Measurements from ENCODE around the gene CDK5RAP2. TPM values are rescaled to one million over a fixed set of nuclear protein-coding genes. Genes with fewer than 3 reads are reported as not detected.

The CDK5RAP2 gene
- polyA plus RNA-seq, 1 experiment: 30.3 TPM

- POLR2A ChIA-PET: no interaction called here
Observed at GRCh38 chr9:120405860-120406259, 174.1 kb downstream of the CDK5RAP2 start.

GRCh38 chr9:120405134-120405533 lies 174.8 kb downstream of the CDK5RAP2 start:
- H3K4me3 ChIP-seq (ENCODE audit: low read depth, low read length): no peak overlapping the region
- H3K9me3 ChIP-seq (ENCODE audit: control insufficient read depth, insufficient read depth, low read length): no peaks in the 10 kb centered on the region
- no peak for DNase-seq (ENCODE audit: low read depth, low spot score)
- no peak overlapping the region for H3K27ac ChIP-seq (ENCODE audit: low read depth, low read length)
- TF ChIP-seq CTCF (IDR thresholded peaks at IDR 0.05; ENCODE audit: low read depth, low read length): no peak
- CTCF ChIA-PET: no interaction called here
- POLR2A ChIA-PET: no interaction called here
- H3K27me3 ChIP-seq (ENCODE audit: control insufficient read depth, insufficient read depth, low read length): no peaks in the 10 kb centered on the region

More at GRCh38 chr9:120405860-120406259, 174.1 kb downstream of the CDK5RAP2 start:
- CTCF ChIA-PET: no interaction called here
- H3K9me3 ChIP-seq (ENCODE audit: control insufficient read depth, insufficient read depth, low read length): no peaks in the 10 kb centered on the region
- H3K27me3 ChIP-seq (ENCODE audit: control insufficient read depth, insufficient read depth, low read length): no peaks in the 10 kb centered on the region
- no peak overlapping the region for H3K4me3 ChIP-seq (ENCODE audit: low read depth, low read length)
- DNase-seq (ENCODE audit: low read depth, low spot score): no peak
- H3K27ac ChIP-seq (ENCODE audit: low read depth, low read length): no peak overlapping the region
- no peak for TF ChIP-seq CTCF (IDR thresholded peaks at IDR 0.05; ENCODE audit: low read depth, low read length)

- CTCF ChIA-PET: interaction anchor here (1.1 kb wide), 1 partner anchor 74 kb away, joined by 4 read pairs; no protein-coding TSS in a partner anchor
- DNase-seq (ENCODE audit: low read depth, low spot score): no peak
- Histone ChIP-seq H3K4me3 (ENCODE audit: low read depth, low read length) (no peak overlapping the region), H3K27me3 (ENCODE audit: control insufficient read depth, insufficient read depth, low read length) (no peaks in the 10 kb centered on the region), H3K27ac (ENCODE audit: low read depth, low read length) (peak overlapping the region; percentile 88), H3K9me3 (ENCODE audit: control insufficient read depth, insufficient read depth, low read length) (no peaks in the 10 kb centered on the region)
- POLR2A ChIA-PET: interaction anchor here (1.4 kb wide), 1 partner anchor 26 kb away, joined by 3 read pairs; no protein-coding TSS in a partner anchor
- no peak for TF ChIP-seq CTCF (IDR thresholded peaks at IDR 0.05; ENCODE audit: low read depth, low read length)
Observed at GRCh38 chr9:120403543-120403856, 176.5 kb downstream of the CDK5RAP2 start.

GRCh38 chr9:120402741-120403542 lies 177.0 kb downstream of the CDK5RAP2 start:
- H3K27me3 ChIP-seq (ENCODE audit: control insufficient read depth, insufficient read depth, low read length): no peaks in the 10 kb centered on the region
- ChIA-PET POLR2A (interaction anchor here (1.4 kb wide), 1 partner anchor 25 kb away, joined by 3 read pairs; no protein-coding TSS in a partner anchor), CTCF (interaction anchor here (1.1 kb wide), 1 partner anchor 74 kb away, joined by 4 read pairs; no protein-coding TSS in a partner anchor)
- DNase-seq (ENCODE audit: low read depth, low spot score): peak; percentile 86
- no peak overlapping the region for H3K4me3 ChIP-seq (ENCODE audit: low read depth, low read length)
- H3K9me3 ChIP-seq (ENCODE audit: control insufficient read depth, insufficient read depth, low read length): no peaks in the 10 kb centered on the region
- peak overlapping the region; percentile 88 for H3K27ac ChIP-seq (ENCODE audit: low read depth, low read length)
- TF ChIP-seq CTCF (IDR thresholded peaks at IDR 0.05; ENCODE audit: low read depth, low read length): no peak

GRCh38 chr9:120399940-120400339 lies 180.0 kb downstream of the CDK5RAP2 start:
- ChIA-PET POLR2A (no interaction called here), CTCF (interaction anchor here (1.1 kb wide), 1 partner anchor 33 kb away, joined by 3 read pairs; no protein-coding TSS in a partner anchor)
- DNase-seq (ENCODE audit: low read depth, low spot score): no peak
- TF ChIP-seq CTCF (IDR thresholded peaks at IDR 0.05; ENCODE audit: low read depth, low read length): no peak
- no peak overlapping the region for H3K27ac ChIP-seq (ENCODE audit: low read depth, low read length)
- no peaks in the 10 kb centered on the region for H3K27me3 ChIP-seq (ENCODE audit: control insufficient read depth, insufficient read depth, low read length)
- no peak overlapping the region for H3K4me3 ChIP-seq (ENCODE audit: low read depth, low read length)
- no peaks in the 10 kb centered on the region for H3K9me3 ChIP-seq (ENCODE audit: control insufficient read depth, insufficient read depth, low read length)

All from AG04450 (cell line).